ENCODE data around the gene ASAH2.
A peak's percentile ranks its signal among the peaks of the same experiment; 100 is the strongest.

The ASAH2 gene

GRCh38 chr10:50291261-50291850 is 40.0 kb upstream of the ASAH2 start:
- Mint-ChIP-seq H3K4me1 (peaks cover 7% of the 10 kb centered on the region), H3K4me3 (no peak overlapping the region), H3K27me3 (ENCODE audit: low read depth) (peaks cover 4% of the 10 kb centered on the region), H3K27ac (no peak overlapping the region), H3K9me3 (peaks cover 10% of the 10 kb centered on the region), H3K36me3 (ENCODE audit: low read depth) (no peaks in the 10 kb centered on the region)
- TF ChIP-seq, protein P1, sequence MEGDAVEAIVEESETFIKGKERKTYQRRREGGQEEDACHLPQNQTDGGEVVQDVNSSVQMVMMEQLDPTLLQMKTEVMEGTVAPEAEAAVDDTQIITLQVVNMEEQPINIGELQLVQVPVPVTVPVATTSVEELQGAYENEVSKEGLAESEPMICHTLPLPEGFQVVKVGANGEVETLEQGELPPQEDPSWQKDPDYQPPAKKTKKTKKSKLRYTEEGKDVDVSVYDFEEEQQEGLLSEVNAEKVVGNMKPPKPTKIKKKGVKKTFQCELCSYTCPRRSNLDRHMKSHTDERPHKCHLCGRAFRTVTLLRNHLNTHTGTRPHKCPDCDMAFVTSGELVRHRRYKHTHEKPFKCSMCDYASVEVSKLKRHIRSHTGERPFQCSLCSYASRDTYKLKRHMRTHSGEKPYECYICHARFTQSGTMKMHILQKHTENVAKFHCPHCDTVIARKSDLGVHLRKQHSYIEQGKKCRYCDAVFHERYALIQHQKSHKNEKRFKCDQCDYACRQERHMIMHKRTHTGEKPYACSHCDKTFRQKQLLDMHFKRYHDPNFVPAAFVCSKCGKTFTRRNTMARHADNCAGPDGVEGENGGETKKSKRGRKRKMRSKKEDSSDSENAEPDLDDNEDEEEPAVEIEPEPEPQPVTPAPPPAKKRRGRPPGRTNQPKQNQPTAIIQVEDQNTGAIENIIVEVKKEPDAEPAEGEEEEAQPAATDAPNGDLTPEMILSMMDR (IDR thresholded peaks at IDR 0.05; ENCODE audit: unreplicated experiment in 3 of 3) = no peak

DNA sequence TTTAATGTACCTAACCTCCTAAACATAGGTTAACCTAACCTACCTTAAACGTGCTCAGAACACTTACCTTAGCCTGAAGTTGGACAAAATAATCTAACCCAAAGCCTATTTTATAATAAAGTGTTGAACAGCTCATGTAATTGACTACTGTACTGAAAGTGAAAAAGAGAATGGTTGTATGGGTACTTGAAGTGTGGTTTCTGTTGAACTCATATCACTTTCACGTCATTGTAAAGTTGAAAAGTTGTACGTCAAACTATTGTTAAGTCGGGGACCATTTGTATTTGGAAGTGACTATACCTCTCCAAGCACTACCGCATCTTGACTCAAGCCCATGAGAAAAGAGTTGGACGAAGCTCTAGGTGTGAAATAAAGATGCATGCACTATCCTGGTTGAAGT is 37.9 kb upstream of the ASAH2 start:
- Mint-ChIP-seq H3K27ac (no peak overlapping the region), H3K4me1 (peaks cover 10% of the 10 kb centered on the region), H3K9me3 (no peaks in the 10 kb centered on the region), H3K36me3 (ENCODE audit: low read depth) (no peaks in the 10 kb centered on the region), H3K4me3 (no peak overlapping the region), H3K27me3 (ENCODE audit: low read depth) (peaks cover 7% of the 10 kb centered on the region)
- TF ChIP-seq, protein P1 (IDR thresholded peaks at IDR 0.05; ENCODE audit: unreplicated experiment in 3 of 3) = no peak

DNA sequence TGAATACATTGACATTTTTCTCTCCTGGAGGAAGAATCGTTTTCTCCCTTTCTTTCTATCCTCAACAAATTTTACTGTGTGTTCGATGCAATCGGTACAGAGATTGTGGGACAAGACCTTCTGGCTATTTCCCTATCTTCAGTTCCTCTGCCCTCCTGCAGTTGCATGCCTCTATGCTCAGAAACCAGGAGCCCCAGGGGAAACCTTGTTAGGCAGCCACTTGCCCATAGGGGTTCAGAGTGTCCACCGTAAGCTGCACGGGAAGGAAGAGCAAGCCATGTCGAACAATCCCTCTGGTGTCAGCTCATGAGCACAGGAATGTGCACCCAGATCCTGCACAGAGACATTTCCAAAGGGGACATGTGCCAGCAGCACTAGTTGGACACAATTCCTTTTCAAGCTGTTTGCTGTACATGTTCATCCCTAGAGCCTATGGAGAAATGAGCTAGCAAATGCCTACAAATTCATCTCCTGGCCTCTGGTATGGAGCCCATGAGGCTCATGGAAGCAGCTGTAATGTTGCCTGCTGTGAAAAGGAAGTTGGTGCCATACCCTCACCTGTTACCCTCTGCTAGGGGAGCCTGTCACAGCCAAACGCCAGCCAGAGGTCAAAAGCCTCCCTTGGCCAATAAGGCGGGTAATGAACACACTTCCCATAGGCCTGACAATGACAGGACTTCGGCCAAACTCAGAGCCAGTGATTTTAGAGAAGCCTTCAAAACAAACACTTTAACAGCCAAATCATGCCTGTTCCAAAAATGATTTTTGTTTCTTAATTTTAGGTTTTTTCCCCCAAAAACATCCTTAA is 35.9 kb upstream of the ASAH2 start:
- TF ChIP-seq, protein P1 (IDR thresholded peaks at IDR 0.05; ENCODE audit: unreplicated experiment in 3 of 3) = no peak
- Mint-ChIP-seq H3K4me3 (no peak overlapping the region), H3K9me3 (no peaks in the 10 kb centered on the region), H3K4me1 (peaks cover 10% of the 10 kb centered on the region), H3K27ac (peak overlapping the region in 2 of 3 experiments; percentile 5 to 47), H3K27me3 (ENCODE audit: low read depth) (peaks cover 17% of the 10 kb centered on the region), H3K36me3 (ENCODE audit: low read depth) (no peaks in the 10 kb centered on the region)

DNA sequence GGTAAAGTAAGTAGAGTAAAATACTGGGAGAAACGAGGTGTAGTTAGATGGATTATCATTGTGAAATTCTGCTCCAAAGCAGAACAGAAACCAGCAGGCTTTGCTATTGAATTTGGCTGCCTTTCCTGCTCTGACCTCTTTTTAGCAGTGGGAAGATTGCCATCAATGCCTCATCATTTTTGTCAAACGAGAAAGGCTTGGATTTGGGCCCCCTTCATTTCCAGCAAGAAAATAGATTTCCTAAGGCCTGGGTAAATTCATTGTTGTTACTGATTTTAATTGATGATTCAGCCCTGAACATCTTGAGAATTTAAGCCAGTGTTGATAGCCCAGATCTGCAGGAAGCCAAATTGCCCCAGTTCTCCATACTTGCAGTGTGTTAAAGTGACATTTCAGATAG is 35.2 kb upstream of the ASAH2 start:
- no peaks in the 10 kb centered on the region for H3K36me3 Mint-ChIP-seq (ENCODE audit: low read depth)
- no peaks in the 10 kb centered on the region for H3K9me3 Mint-ChIP-seq
- H3K4me1 Mint-ChIP-seq = peaks cover 10% of the 10 kb centered on the region
- H3K4me3 Mint-ChIP-seq = no peak overlapping the region
- peaks cover 21% of the 10 kb centered on the region for H3K27me3 Mint-ChIP-seq (ENCODE audit: low read depth)
- H3K27ac Mint-ChIP-seq = peak overlapping the region in 2 of 3 experiments; percentile 5 to 47
- TF ChIP-seq, protein P1 (IDR thresholded peaks at IDR 0.05; ENCODE audit: unreplicated experiment in 3 of 3) = no peak

DNA sequence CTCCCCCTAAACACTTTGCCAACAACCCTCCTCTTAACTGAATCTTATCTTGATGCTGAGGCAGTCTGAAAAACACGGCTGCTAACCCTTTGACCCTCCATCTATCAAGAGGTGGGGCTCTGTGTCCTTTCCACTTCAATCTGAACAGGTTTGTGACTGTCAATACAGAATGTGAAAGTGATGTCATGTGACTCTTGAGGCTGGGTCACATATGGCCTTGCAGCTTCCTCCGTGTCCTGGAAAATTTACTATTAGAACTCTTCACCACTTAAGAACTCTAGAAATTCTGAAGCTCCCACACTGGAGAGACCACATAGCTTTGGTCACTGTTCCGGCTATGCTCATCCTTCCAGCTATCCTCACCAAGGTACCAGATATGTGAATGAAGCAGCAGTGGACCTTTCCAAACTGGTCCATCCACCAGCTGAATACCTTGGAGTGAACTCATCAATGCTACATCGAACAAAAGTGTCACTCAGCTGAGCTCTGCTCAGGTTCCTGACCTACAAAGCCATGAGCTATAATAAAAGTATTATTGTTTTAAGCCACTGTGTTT is 30.7 kb upstream of the ASAH2 start:
- H3K4me3 Mint-ChIP-seq = no peak overlapping the region
- H3K27ac Mint-ChIP-seq = no peak overlapping the region
- H3K4me1 Mint-ChIP-seq = peaks cover 9% of the 10 kb centered on the region
- peaks cover 29% of the 10 kb centered on the region for H3K27me3 Mint-ChIP-seq (ENCODE audit: low read depth)
- no peaks in the 10 kb centered on the region for H3K36me3 Mint-ChIP-seq (ENCODE audit: low read depth)
- TF ChIP-seq, protein P1 (IDR thresholded peaks at IDR 0.05; ENCODE audit: unreplicated experiment in 3 of 3) = no peak
- H3K9me3 Mint-ChIP-seq = no peaks in the 10 kb centered on the region

Measured in nephron (organoid).